IMR-90 (cell line): ENCODE results near the gene ZBTB25.

Source experiments
- CHD1 ChIP-seq: IDR thresholded peaks from 2 replicates; pipeline ENCODE4 v1.6.1; 2012; ENCODE audit warnings: low read depth, low read length, improper control_type of control experiment
- FOS ChIP-seq: fragments of 150-350 bp; IDR thresholded peaks from 2 replicates; pipeline ENCODE4 v1.6.1; 2016; ENCODE audit warnings: low read depth, low read length
- MAFK ChIP-seq: IDR thresholded peaks from 2 replicates; pipeline ENCODE4 v1.6.1; 2012; ENCODE audit warnings: low read depth, low read length, improper control_type of control experiment
- MAZ ChIP-seq: IDR thresholded peaks from 2 replicates; pipeline ENCODE4 v1.6.1; 2012; ENCODE audit warnings: low read depth, mild to moderate bottlenecking, low read length, improper control_type of control experiment, moderate library complexity, borderline replicate concordance
- MXI1 ChIP-seq: IDR thresholded peaks from 2 replicates; pipeline ENCODE4 v1.6.1; 2012; ENCODE audit warnings: low read depth, mild to moderate bottlenecking, low read length, moderate library complexity, borderline replicate concordance
- POLR2A ChIP-seq: IDR thresholded peaks from 2 replicates; pipeline ENCODE4 v1.6.1; 2012; ENCODE audit warnings: mild to moderate bottlenecking, low read depth, low read length
- RAD21 ChIP-seq: IDR thresholded peaks from 2 replicates; pipeline ENCODE4 v1.6.1; 2012; ENCODE audit warnings: low read length, improper control_type of control experiment
- RCOR1 ChIP-seq: IDR thresholded peaks from 2 replicates; pipeline ENCODE4 v1.6.1; 2012; ENCODE audit warnings: mild to moderate bottlenecking, low read length, improper control_type of control experiment; ENCODE audit not compliant: insufficient replicate concordance
- RFX5 ChIP-seq: IDR thresholded peaks from 2 replicates; pipeline ENCODE4 v1.8.0; 2012; ENCODE audit warnings: low read depth, mild to moderate bottlenecking, low read length, moderate library complexity
- SMC3 ChIP-seq: fragments of 150-350 bp; IDR thresholded peaks from 2 replicates; pipeline ENCODE4 v1.6.1; 2016; ENCODE audit warnings: low read depth, mild to moderate bottlenecking, antibody characterized with exemption, low read length, moderate library complexity
- TF ChIP-seq, protein P1 (sequence below): conservative IDR thresholded peaks from 2 replicates; pipeline ENCODE4 v1.5.1; 2012; ENCODE audit warnings: mild to moderate bottlenecking, low read depth, low read length, improper control_type of control experiment
- TF ChIP-seq, protein P2 (sequence below): fragments of 150-350 bp; IDR thresholded peaks from 2 replicates; pipeline ENCODE4 v1.6.1; 2016; ENCODE audit warnings: low read depth, mild to moderate bottlenecking, low read length, moderate library complexity, borderline replicate concordance
- TF ChIP-seq, protein P3 (sequence below): fragments of 150-350 bp; IDR thresholded peaks from 2 replicates; pipeline ENCODE4 v1.6.1; 2017; ENCODE audit warnings: mild to moderate bottlenecking, antibody characterized with exemption, low read length, low read depth

DNA sequence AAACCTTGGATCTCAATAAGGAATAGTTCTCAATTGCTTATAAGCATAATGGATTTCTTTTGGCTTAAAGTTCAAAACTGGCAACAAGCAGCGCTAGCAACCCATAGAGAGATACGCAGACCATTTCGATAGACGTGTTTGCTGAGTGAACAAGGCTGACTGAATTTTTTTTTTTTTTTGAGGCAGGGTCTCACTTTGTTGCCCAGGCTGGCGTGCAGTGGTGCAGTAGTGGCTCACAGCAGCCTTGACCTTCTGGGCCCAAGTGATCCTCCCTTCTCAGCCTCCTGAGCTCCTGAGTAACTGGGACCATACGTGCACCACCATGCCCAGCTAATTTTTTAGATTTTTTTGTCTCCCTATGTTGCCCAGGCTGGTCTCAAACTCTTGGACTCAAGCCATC is 39.8 kb downstream of the ZBTB25 start:
- TF ChIP-seq RAD21 (no peak), SMC3 (no peak), MAFK (no peak), RFX5 (no peak), POLR2A (no peak), RCOR1 (no peak), MAZ (no peak), MXI1 (no peak), CHD1 (no peak), FOS (no peak)
- TF ChIP-seq, protein P1, sequence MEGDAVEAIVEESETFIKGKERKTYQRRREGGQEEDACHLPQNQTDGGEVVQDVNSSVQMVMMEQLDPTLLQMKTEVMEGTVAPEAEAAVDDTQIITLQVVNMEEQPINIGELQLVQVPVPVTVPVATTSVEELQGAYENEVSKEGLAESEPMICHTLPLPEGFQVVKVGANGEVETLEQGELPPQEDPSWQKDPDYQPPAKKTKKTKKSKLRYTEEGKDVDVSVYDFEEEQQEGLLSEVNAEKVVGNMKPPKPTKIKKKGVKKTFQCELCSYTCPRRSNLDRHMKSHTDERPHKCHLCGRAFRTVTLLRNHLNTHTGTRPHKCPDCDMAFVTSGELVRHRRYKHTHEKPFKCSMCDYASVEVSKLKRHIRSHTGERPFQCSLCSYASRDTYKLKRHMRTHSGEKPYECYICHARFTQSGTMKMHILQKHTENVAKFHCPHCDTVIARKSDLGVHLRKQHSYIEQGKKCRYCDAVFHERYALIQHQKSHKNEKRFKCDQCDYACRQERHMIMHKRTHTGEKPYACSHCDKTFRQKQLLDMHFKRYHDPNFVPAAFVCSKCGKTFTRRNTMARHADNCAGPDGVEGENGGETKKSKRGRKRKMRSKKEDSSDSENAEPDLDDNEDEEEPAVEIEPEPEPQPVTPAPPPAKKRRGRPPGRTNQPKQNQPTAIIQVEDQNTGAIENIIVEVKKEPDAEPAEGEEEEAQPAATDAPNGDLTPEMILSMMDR = no peak
- TF ChIP-seq, protein P2, sequence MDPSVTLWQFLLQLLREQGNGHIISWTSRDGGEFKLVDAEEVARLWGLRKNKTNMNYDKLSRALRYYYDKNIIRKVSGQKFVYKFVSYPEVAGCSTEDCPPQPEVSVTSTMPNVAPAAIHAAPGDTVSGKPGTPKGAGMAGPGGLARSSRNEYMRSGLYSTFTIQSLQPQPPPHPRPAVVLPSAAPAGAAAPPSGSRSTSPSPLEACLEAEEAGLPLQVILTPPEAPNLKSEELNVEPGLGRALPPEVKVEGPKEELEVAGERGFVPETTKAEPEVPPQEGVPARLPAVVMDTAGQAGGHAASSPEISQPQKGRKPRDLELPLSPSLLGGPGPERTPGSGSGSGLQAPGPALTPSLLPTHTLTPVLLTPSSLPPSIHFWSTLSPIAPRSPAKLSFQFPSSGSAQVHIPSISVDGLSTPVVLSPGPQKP = no peak
- TF ChIP-seq, protein P3, sequence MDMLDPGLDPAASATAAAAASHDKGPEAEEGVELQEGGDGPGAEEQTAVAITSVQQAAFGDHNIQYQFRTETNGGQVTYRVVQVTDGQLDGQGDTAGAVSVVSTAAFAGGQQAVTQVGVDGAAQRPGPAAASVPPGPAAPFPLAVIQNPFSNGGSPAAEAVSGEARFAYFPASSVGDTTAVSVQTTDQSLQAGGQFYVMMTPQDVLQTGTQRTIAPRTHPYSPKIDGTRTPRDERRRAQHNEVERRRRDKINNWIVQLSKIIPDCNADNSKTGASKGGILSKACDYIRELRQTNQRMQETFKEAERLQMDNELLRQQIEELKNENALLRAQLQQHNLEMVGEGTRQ = no peak
